ENCODE data around the gene MMAA. TPM values are rescaled to one million over a fixed set of nuclear protein-coding genes. Genes with fewer than 3 reads are reported as not detected.
"Not testable (repeated sequence)": the region's sequence is repeated elsewhere in the genome, so short reads cannot be mapped to it uniquely, and the experiment has no call there.

Gene MMAA
- total RNA-seq, 1 donor from 2014 or later, result 7.8 TPM

- intact Hi-C loops (cut with DNase I), result no loop called here
- no peak for TF ChIP-seq CTCF (IDR thresholded peaks at IDR 0.05)
- Histone ChIP-seq H3K4me1 (peaks cover 13% of the 10 kb centered on the region), H3K4me3 (no peak overlapping the region), H3K9me3 (peaks cover 3% of the 10 kb centered on the region), H3K27ac (no peak overlapping the region), H3K36me3 (no peaks in the 10 kb centered on the region), H3K27me3 (ENCODE audit: low read depth) (no peaks in the 10 kb centered on the region)
- no peak for ATAC-seq
- no peak for DNase-seq
Measured at GRCh38 chr4:145681956-145682355, 62.8 kb downstream of the MMAA start.

GRCh38 chr4:145686991-145687390, 67.8 kb downstream of the MMAA start:
- Histone ChIP-seq H3K9me3 (no peaks in the 10 kb centered on the region), H3K27ac (no peak overlapping the region), H3K36me3 (no peaks in the 10 kb centered on the region), H3K4me1 (no peaks in the 10 kb centered on the region), H3K27me3 (ENCODE audit: low read depth) (no peaks in the 10 kb centered on the region), H3K4me3 (no peak overlapping the region)
- no peak for DNase-seq
- no peak for TF ChIP-seq CTCF (IDR thresholded peaks at IDR 0.05)
- intact Hi-C loops (cut with DNase I), result no loop called here
- ATAC-seq, result no peak

GRCh38 chr4:145690610-145691009, 71.4 kb downstream of the MMAA start:
- intact Hi-C loops (cut with DNase I), result no loop called here
- no peak overlapping the region for H3K4me3 ChIP-seq
- no peak for ATAC-seq
- no peak overlapping the region for H3K27ac ChIP-seq
- no peaks in the 10 kb centered on the region for H3K27me3 ChIP-seq (ENCODE audit: low read depth)
- H3K9me3 ChIP-seq, result no peaks in the 10 kb centered on the region
- no peaks in the 10 kb centered on the region for H3K36me3 ChIP-seq
- H3K4me1 ChIP-seq, result no peaks in the 10 kb centered on the region
- no peak for DNase-seq
- no peak for TF ChIP-seq CTCF (IDR thresholded peaks at IDR 0.05)

- H3K27ac ChIP-seq; H3K9me3 ChIP-seq; H3K36me3 ChIP-seq; H3K4me3 ChIP-seq; intact Hi-C loops (cut with DNase I); ATAC-seq; H3K4me1 ChIP-seq; H3K27me3 ChIP-seq (ENCODE audit: low read depth); DNase-seq: not testable (repeated sequence)
Measured at GRCh38 chr4:145691416-145691815, 72.2 kb downstream of the MMAA start.

GRCh38 chr4:145694929-145695328, 75.7 kb downstream of the MMAA start:
- H3K27ac ChIP-seq, result no peak overlapping the region
- intact Hi-C loops (cut with DNase I), result no loop called here
- no peaks in the 10 kb centered on the region for H3K27me3 ChIP-seq (ENCODE audit: low read depth)
- ATAC-seq (no peak), DNase-seq (no peak)
- no peaks in the 10 kb centered on the region for H3K4me1 ChIP-seq
- TF ChIP-seq CTCF (IDR thresholded peaks at IDR 0.05), result no peak
- H3K36me3 ChIP-seq, result no peaks in the 10 kb centered on the region
- no peak overlapping the region for H3K4me3 ChIP-seq
- no peaks in the 10 kb centered on the region for H3K9me3 ChIP-seq

GRCh38 chr4:145697332-145697731, 78.1 kb downstream of the MMAA start:
- H3K27me3 ChIP-seq (ENCODE audit: low read depth), result no peaks in the 10 kb centered on the region
- intact Hi-C loops (cut with DNase I), result no loop called here
- H3K9me3 ChIP-seq, result no peaks in the 10 kb centered on the region
- TF ChIP-seq CTCF (IDR thresholded peaks at IDR 0.05), result no peak
- H3K4me1 ChIP-seq, result no peaks in the 10 kb centered on the region
- no peak overlapping the region for H3K4me3 ChIP-seq
- H3K36me3 ChIP-seq, result no peaks in the 10 kb centered on the region
- ATAC-seq, result no peak
- DNase-seq, result no peak
- no peak overlapping the region for H3K27ac ChIP-seq
